ENCODE results near the gene CHAF1B.

GRCh38 chr21:36427502-36427901, 42.3 kb downstream of the CHAF1B start:
- TF ChIP-seq, protein P1, sequence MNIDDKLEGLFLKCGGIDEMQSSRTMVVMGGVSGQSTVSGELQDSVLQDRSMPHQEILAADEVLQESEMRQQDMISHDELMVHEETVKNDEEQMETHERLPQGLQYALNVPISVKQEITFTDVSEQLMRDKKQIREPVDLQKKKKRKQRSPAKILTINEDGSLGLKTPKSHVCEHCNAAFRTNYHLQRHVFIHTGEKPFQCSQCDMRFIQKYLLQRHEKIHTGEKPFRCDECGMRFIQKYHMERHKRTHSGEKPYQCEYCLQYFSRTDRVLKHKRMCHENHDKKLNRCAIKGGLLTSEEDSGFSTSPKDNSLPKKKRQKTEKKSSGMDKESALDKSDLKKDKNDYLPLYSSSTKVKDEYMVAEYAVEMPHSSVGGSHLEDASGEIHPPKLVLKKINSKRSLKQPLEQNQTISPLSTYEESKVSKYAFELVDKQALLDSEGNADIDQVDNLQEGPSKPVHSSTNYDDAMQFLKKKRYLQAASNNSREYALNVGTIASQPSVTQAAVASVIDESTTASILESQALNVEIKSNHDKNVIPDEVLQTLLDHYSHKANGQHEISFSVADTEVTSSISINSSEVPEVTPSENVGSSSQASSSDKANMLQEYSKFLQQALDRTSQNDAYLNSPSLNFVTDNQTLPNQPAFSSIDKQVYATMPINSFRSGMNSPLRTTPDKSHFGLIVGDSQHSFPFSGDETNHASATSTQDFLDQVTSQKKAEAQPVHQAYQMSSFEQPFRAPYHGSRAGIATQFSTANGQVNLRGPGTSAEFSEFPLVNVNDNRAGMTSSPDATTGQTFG (tag by site-specific recombination; IDR thresholded peaks at IDR 0.05; ENCODE audit: borderline replicate concordance) = no peak
- TF ChIP-seq, protein P2, sequence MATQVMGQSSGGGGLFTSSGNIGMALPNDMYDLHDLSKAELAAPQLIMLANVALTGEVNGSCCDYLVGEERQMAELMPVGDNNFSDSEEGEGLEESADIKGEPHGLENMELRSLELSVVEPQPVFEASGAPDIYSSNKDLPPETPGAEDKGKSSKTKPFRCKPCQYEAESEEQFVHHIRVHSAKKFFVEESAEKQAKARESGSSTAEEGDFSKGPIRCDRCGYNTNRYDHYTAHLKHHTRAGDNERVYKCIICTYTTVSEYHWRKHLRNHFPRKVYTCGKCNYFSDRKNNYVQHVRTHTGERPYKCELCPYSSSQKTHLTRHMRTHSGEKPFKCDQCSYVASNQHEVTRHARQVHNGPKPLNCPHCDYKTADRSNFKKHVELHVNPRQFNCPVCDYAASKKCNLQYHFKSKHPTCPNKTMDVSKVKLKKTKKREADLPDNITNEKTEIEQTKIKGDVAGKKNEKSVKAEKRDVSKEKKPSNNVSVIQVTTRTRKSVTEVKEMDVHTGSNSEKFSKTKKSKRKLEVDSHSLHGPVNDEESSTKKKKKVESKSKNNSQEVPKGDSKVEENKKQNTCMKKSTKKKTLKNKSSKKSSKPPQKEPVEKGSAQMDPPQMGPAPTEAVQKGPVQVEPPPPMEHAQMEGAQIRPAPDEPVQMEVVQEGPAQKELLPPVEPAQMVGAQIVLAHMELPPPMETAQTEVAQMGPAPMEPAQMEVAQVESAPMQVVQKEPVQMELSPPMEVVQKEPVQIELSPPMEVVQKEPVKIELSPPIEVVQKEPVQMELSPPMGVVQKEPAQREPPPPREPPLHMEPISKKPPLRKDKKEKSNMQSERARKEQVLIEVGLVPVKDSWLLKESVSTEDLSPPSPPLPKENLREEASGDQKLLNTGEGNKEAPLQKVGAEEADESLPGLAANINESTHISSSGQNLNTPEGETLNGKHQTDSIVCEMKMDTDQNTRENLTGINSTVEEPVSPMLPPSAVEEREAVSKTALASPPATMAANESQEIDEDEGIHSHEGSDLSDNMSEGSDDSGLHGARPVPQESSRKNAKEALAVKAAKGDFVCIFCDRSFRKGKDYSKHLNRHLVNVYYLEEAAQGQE (tag by site-specific recombination; IDR thresholded peaks at IDR 0.05) = no peak
